ENCODE measurements around the gene XRCC3. TPM values are rescaled to one million over a fixed set of nuclear protein-coding genes. Genes with fewer than 3 reads are reported as not detected.
"Not testable (repeated sequence)": the region's sequence is repeated elsewhere in the genome, so short reads cannot be mapped to it uniquely, and the experiment has no call there.

XRCC3 gene
- total and polyA plus RNA-seq, 2 donors = 5.4 to 10.6 TPM

DNA sequence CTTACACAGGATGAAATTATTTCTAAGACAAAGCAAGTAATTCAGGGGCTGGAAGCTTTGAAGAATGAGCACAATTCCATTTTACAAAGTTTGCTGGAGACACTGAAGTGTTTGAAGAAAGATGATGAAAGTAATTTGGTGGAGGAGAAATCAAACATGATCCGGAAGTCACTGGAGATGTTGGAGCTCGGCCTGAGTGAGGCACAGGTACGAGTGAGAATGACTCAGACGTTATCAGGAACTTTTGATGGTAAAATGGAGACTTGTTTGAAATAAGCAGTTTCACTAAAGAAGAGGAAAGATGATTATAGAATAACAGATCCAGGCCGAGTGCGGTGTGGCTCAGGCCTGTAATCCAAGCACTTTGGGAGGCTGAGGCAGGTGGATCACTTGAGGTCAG lies 60.6 kb downstream of the XRCC3 start:
- no peak for DNase-seq (ENCODE audit: extremely low spot score)
- H3K4me3 ChIP-seq (ENCODE audit: low read depth, low read length) = no peak overlapping the region
- peaks cover under 1% of the 10 kb centered on the region for H3K36me3 ChIP-seq (ENCODE audit: insufficient read depth)
- H3K4me1 ChIP-seq (ENCODE audit: insufficient read depth) = no peaks in the 10 kb centered on the region
- no peak overlapping the region for H3K27ac ChIP-seq (ENCODE audit: low read depth)
- WGBS = 78% methylated on average over 6 of the region's 6 CpGs

- no peak overlapping the region for H3K27ac ChIP-seq (ENCODE audit: low read depth)
- WGBS = 74% methylated on average over 4 of the region's 4 CpGs
- no peak overlapping the region for H3K4me3 ChIP-seq (ENCODE audit: low read depth, low read length)
- H3K4me1 ChIP-seq (ENCODE audit: insufficient read depth) = no peaks in the 10 kb centered on the region
- DNase-seq (ENCODE audit: extremely low spot score) = no peak
- no peaks in the 10 kb centered on the region for H3K36me3 ChIP-seq (ENCODE audit: insufficient read depth)
Observed at GRCh38 chr14:103653805-103654204, 61.4 kb downstream of the XRCC3 start.

- not testable (repeated sequence) for H3K36me3 ChIP-seq (ENCODE audit: insufficient read depth); DNase-seq (ENCODE audit: extremely low spot score); H3K27ac ChIP-seq (ENCODE audit: low read depth); H3K4me3 ChIP-seq (ENCODE audit: low read depth, low read length); H3K4me1 ChIP-seq (ENCODE audit: insufficient read depth)
- 35% methylated on average over 10 of the region's 10 CpGs for WGBS
Observed at GRCh38 chr14:103653336-103653735, 61.9 kb downstream of the XRCC3 start.

- Histone ChIP-seq H3K4me1 (ENCODE audit: insufficient read depth) (no peaks in the 10 kb centered on the region), H3K36me3 (ENCODE audit: insufficient read depth) (no peaks in the 10 kb centered on the region), H3K27ac (ENCODE audit: low read depth) (no peak overlapping the region), H3K4me3 (ENCODE audit: low read depth, low read length) (no peak overlapping the region)
- no peak for DNase-seq (ENCODE audit: extremely low spot score)
- WGBS = 78% methylated on average over 3 of the region's 3 CpGs
Observed at GRCh38 chr14:103652806-103653205, 62.4 kb downstream of the XRCC3 start.

GRCh38 chr14:103651585-103651984 lies 63.7 kb downstream of the XRCC3 start:
- no peak for DNase-seq (ENCODE audit: extremely low spot score)
- WGBS = 88% methylated on average over 7 of the region's 7 CpGs
- no peaks in the 10 kb centered on the region for H3K4me1 ChIP-seq (ENCODE audit: insufficient read depth)
- H3K36me3 ChIP-seq (ENCODE audit: insufficient read depth) = no peaks in the 10 kb centered on the region
- H3K4me3 ChIP-seq (ENCODE audit: low read depth, low read length) = no peak overlapping the region
- no peak overlapping the region for H3K27ac ChIP-seq (ENCODE audit: low read depth)

- no peak for DNase-seq (ENCODE audit: extremely low spot score)
- no peak overlapping the region for H3K27ac ChIP-seq (ENCODE audit: low read depth)
- H3K36me3 ChIP-seq (ENCODE audit: insufficient read depth) = no peaks in the 10 kb centered on the region
- WGBS = 70% methylated on average over 4 of the region's 4 CpGs
- no peak overlapping the region for H3K4me3 ChIP-seq (ENCODE audit: low read depth, low read length)
- no peaks in the 10 kb centered on the region for H3K4me1 ChIP-seq (ENCODE audit: insufficient read depth)
Observed at GRCh38 chr14:103650213-103650612, 65.0 kb downstream of the XRCC3 start.

- Histone ChIP-seq H3K27ac (ENCODE audit: low read depth) (no peak overlapping the region), H3K36me3 (ENCODE audit: insufficient read depth) (no peaks in the 10 kb centered on the region), H3K4me3 (ENCODE audit: low read depth, low read length) (no peak overlapping the region), H3K4me1 (ENCODE audit: insufficient read depth) (no peaks in the 10 kb centered on the region)
- 97% methylated on average over 3 of the region's 3 CpGs for WGBS
- DNase-seq (ENCODE audit: extremely low spot score) = no peak
Observed at GRCh38 chr14:103649001-103649400, 66.2 kb downstream of the XRCC3 start.

Small RNA genes within 50 kb of the gene (small RNA-seq; reads per million reads assigned to genes)
- gene RF00019 = not detected

Other genes with a start within 250 kb of the XRCC3 start
- gene CKB, start 192.6 kb downstream of the XRCC3 start, total RNA-seq = 121 TPM
- 1,521 TPM for gene CKB, start 192.6 kb downstream of the XRCC3 start, polyA plus RNA-seq
- 5.7 TPM for gene TRMT61A, start 186.3 kb downstream of the XRCC3 start, total RNA-seq
- 35.0 TPM for gene TRMT61A, start 186.3 kb downstream of the XRCC3 start, polyA plus RNA-seq
- 29.8 TPM for gene BAG5, start 152.8 kb downstream of the XRCC3 start, total RNA-seq
- 18.1 TPM for gene BAG5, start 152.8 kb downstream of the XRCC3 start, polyA plus RNA-seq
- 37.0 TPM for gene COA8, start 152.5 kb downstream of the XRCC3 start, total RNA-seq
- 52.4 TPM for gene COA8, start 152.5 kb downstream of the XRCC3 start, polyA plus RNA-seq
- gene KLC1, start 86.2 kb downstream of the XRCC3 start, total RNA-seq = 162 TPM
- 188 TPM for gene KLC1, start 86.2 kb downstream of the XRCC3 start, polyA plus RNA-seq
- 49.6 TPM for gene ZFYVE21, start 359 bp upstream of the XRCC3 start, total RNA-seq
- gene ZFYVE21, start 359 bp upstream of the XRCC3 start, polyA plus RNA-seq = 210 TPM
- 15.8 TPM for gene PPP1R13B, start 132.1 kb upstream of the XRCC3 start, total RNA-seq
- gene PPP1R13B, start 132.1 kb upstream of the XRCC3 start, polyA plus RNA-seq = 17.8 TPM
- gene TDRD9, start 213.0 kb upstream of the XRCC3 start, total RNA-seq = 0.95 TPM
- gene TDRD9, start 213.0 kb upstream of the XRCC3 start, polyA plus RNA-seq = 2.4 TPM
- not detected for gene RD3L, start 227.1 kb upstream of the XRCC3 start, total RNA-seq
- 0.57 TPM for gene RD3L, start 227.1 kb upstream of the XRCC3 start, polyA plus RNA-seq